Measurements from ENCODE around the gene PPIC. TPM values are rescaled to one million over a fixed set of nuclear protein-coding genes. Genes with fewer than 3 reads are reported as not detected.

Gene PPIC
- total RNA-seq, 1 donor from 2014 or later: 52.2 TPM

Other genes starting within 250 kb of the PPIC start
- gene SNX24, start 191.1 kb downstream of the PPIC start, total RNA-seq: 19.3 TPM
- 0.27 TPM for gene PRDM6, start 52.5 kb upstream of the PPIC start, total RNA-seq